HG03342 (cell line): ENCODE results near the gene C21orf91.
"Not testable (repeated sequence)": the region's sequence is repeated elsewhere in the genome, so short reads cannot be mapped to it uniquely, and the experiment has no call there.

Source experiments
- ATAC-seq: cut with Tn5 transposase; IDR thresholded peaks from one replicate; pipeline ENCODE4 v1.9.1; 2021; ENCODE audit warnings: mild to moderate bottlenecking, moderate library complexity; ENCODE audit not compliant: unreplicated experiment

C21orf91 gene

GRCh38 chr21:17780539-17780938 is 38.6 kb downstream of the C21orf91 start:
- ATAC-seq = peak; percentile 31

- ATAC-seq = no peak
These were observed 39.2 kb downstream of the C21orf91 start for GRCh38 chr21:17779980-17780379.

- no peak for ATAC-seq
These were observed 39.7 kb downstream of the C21orf91 start for GRCh38 chr21:17779496-17779895.

- ATAC-seq = no peak
These were observed 41.9 kb downstream of the C21orf91 start for GRCh38 chr21:17777072-17777765.

- no peak for ATAC-seq
These were observed 43.6 kb downstream of the C21orf91 start for GRCh38 chr21:17775431-17776126.

GRCh38 chr21:17775021-17775420 is 44.1 kb downstream of the C21orf91 start:
- not testable (repeated sequence) for ATAC-seq

GRCh38 chr21:17769447-17769845 is 49.7 kb downstream of the C21orf91 start:
- no peak for ATAC-seq

GRCh38 chr21:17768840-17769446 is 50.2 kb downstream of the C21orf91 start:
- no peak for ATAC-seq

GRCh38 chr21:17765207-17765606 is 53.9 kb downstream of the C21orf91 start:
- ATAC-seq = no peak

GRCh38 chr21:17763288-17764037 is 55.7 kb downstream of the C21orf91 start:
- no peak for ATAC-seq

GRCh38 chr21:17759511-17760178 is 59.5 kb downstream of the C21orf91 start:
- no peak for ATAC-seq

- ATAC-seq = no peak
These were observed 60.5 kb downstream of the C21orf91 start for GRCh38 chr21:17758683-17759082.

GRCh38 chr21:17757671-17758070 is 61.5 kb downstream of the C21orf91 start:
- ATAC-seq = no peak

GRCh38 chr21:17753736-17754135 is 65.4 kb downstream of the C21orf91 start:
- no peak for ATAC-seq

- ATAC-seq = no peak
These were observed 67.0 kb downstream of the C21orf91 start for GRCh38 chr21:17752171-17752570.

- ATAC-seq = no peak
These were observed 72.2 kb downstream of the C21orf91 start for GRCh38 chr21:17746920-17747319.

GRCh38 chr21:17745086-17745485 is 74.1 kb downstream of the C21orf91 start:
- no peak for ATAC-seq

GRCh38 chr21:17742940-17743592 is 76.1 kb downstream of the C21orf91 start:
- no peak for ATAC-seq

- ATAC-seq = no peak
These were observed 77.0 kb downstream of the C21orf91 start for GRCh38 chr21:17742181-17742580.
